Neural crest cell (in vitro differentiated cells): ENCODE measurements around the gene NCAN. TPM values are rescaled to one million over a fixed set of nuclear protein-coding genes. Genes with fewer than 3 reads are reported as not detected.

Experiments
- DNase-seq: peaks from one replicate; pipeline ENCODE4 v3.0.0; 2021; ENCODE audit warnings: low read depth, mixed read lengths, low spot score
- H3K27ac Mint-ChIP-seq: one replicate; pipeline ENCODE4 v1.8.0; 2021; ENCODE audit warnings: mild to moderate bottlenecking, mixed read lengths; ENCODE audit not compliant: unreplicated experiment
- H3K27me3 Mint-ChIP-seq: 2 replicates; pipeline ENCODE4 v1.8.0; 2021; ENCODE audit warnings: low read depth, mild to moderate bottlenecking, mixed read lengths
- H3K36me3 Mint-ChIP-seq: 2 replicates; pipeline ENCODE4 v1.8.0; 2021; ENCODE audit warnings: low read depth, mild to moderate bottlenecking, mixed read lengths
- H3K4me1 Mint-ChIP-seq: 2 replicates; pipeline ENCODE4 v1.8.0; 2021; ENCODE audit warnings: mixed read lengths
- H3K4me3 Mint-ChIP-seq: one replicate; pipeline ENCODE4 v1.8.0; 2021; ENCODE audit warnings: mild to moderate bottlenecking, mixed read lengths
- H3K9me3 Mint-ChIP-seq: 2 replicates; pipeline ENCODE4 v1.8.0; 2021; ENCODE audit warnings: mixed read lengths
- long read RNA-seq: library from polyadenylated mRNA; unstranded; transcript quantifications from one replicate; pipeline ENCODE4 v2.0.0, GENCODE V29; 2020
- total RNA-seq: library from RNA; stranded (reverse); gene quantifications from 2 replicates; pipeline ENCODE4 v1.2.1, GENCODE V29; 2021
- TF ChIP-seq, protein P1 (sequence below): fragments of 200-600 bp; sonication (generic); conservative IDR thresholded peaks from 2 replicates; pipeline ENCODE4 v1.5.0; 2021; ENCODE audit warnings: antibody characterized with exemption, mild to moderate bottlenecking

NCAN gene
- total RNA-seq = 12.3 and 13.8 TPM in 2 replicates
- long read RNA-seq, partial matches to known transcripts = 1 of 4 reads
- long read RNA-seq, other reads (novel, unspliced or antisense) = 3 of 4 reads

DNA sequence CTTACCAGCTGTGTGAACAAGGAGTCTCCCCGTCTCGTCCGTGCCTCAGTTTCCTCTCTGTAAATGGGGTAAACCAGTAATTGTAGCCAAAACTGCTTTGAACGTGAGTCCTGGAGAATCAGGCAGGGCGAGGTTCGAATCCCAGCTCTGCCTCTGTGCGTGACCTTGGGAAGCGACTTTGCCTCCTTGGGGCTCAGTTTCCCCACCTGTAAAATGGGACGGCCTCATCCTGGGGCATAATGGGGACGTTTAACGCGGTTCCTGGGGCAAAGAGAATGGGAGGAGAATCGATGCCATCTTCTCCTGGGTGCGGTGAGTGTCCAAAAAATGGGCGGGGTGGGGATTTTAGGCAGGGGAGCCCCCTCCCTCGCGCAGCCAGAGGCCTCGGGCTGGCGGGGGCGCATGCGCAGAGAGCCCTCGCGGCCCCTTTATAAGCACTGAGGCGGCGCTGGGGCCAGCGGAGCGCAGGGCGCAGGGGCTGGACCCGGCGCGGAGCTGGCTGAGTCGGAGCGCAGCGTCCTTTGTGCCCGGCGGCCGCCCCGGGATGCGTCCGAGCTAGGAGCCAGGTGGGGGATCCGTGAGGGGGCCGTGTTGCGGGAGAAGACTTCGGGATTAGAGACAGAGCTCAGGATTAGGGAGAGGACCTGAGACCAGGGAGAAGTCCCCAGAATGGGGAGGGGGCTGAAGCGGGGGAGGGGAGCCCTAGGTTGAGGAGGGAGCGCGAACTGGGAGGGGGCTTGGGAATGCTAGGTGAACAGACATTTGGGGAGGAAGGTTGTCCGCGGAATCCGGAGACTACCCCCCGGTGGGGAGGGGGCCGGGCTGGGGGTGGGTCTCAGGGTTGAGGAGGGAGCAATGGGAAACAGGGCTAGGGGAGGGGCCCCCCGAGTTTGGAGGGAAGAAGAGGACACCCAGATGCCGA, at the start of gene NCAN:
Gene NCAN (plus strand): TSS at position 460 of the 922 bp plus-strand sequence. CDS start 4,996 bp downstream, outside the sequence.
- H3K4me3 Mint-ChIP-seq = no peak within 1 kb of the TSS
- H3K36me3 Mint-ChIP-seq = no peaks in the 10 kb centered on the region
- no peak within 1 kb of the TSS for H3K27ac Mint-ChIP-seq
- TF ChIP-seq, protein P1, sequence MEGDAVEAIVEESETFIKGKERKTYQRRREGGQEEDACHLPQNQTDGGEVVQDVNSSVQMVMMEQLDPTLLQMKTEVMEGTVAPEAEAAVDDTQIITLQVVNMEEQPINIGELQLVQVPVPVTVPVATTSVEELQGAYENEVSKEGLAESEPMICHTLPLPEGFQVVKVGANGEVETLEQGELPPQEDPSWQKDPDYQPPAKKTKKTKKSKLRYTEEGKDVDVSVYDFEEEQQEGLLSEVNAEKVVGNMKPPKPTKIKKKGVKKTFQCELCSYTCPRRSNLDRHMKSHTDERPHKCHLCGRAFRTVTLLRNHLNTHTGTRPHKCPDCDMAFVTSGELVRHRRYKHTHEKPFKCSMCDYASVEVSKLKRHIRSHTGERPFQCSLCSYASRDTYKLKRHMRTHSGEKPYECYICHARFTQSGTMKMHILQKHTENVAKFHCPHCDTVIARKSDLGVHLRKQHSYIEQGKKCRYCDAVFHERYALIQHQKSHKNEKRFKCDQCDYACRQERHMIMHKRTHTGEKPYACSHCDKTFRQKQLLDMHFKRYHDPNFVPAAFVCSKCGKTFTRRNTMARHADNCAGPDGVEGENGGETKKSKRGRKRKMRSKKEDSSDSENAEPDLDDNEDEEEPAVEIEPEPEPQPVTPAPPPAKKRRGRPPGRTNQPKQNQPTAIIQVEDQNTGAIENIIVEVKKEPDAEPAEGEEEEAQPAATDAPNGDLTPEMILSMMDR = no peak
- peaks cover 79% of the 10 kb centered on the region for H3K27me3 Mint-ChIP-seq
- H3K4me1 Mint-ChIP-seq = peaks cover 20% of the 10 kb centered on the region
- DNase-seq = peak; percentile 46
- H3K9me3 Mint-ChIP-seq = no peaks in the 10 kb centered on the region

DNA sequence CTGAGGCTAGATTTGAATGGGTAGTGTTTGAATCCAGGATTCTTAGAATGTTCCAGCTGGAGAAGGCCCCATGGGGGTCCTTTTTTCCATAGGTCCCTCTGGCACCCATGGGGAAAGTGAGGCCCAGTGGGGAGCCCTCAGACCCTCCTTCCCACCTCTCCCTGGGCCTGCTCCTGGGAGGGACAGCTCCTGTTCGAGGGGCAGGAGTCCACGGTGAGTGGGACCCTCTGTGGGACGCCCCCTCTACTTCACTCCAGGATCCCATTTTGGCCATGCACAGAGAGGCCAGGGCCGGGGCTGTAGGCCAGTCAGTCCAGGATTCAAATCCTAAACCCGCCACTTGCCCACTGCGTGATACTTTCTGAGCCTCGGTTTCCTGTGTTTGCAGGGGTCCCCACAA, 49.3 kb upstream of the NCAN start:
- TF ChIP-seq, protein P1 = no peak
- Mint-ChIP-seq H3K4me1 (no peaks in the 10 kb centered on the region), H3K36me3 (no peaks in the 10 kb centered on the region), H3K27me3 (no peaks in the 10 kb centered on the region), H3K9me3 (no peaks in the 10 kb centered on the region), H3K4me3 (no peak overlapping the region), H3K27ac (no peak overlapping the region)
- no peak for DNase-seq

DNA sequence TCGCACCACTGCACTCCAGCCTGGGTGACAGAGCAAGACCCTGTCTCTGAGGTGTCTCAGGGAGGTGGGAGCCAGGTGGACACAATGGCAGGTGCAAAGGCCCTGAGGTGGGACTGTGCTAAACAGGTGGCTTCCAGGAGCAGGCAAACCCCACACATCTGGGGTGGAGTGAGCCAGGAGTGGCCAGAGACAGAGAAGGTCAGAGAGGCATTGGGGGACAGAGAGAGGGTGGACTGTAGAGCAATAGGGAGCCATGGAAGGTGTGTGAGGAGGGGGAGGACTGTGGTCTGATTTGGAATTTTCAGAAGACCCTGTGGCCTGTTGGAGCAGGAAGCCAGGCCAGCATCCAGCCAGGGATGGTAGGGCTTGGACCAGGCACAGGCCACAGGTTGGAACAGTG, 46.4 kb upstream of the NCAN start:
- H3K9me3 Mint-ChIP-seq = no peaks in the 10 kb centered on the region
- DNase-seq = no peak
- H3K4me3 Mint-ChIP-seq = no peak overlapping the region
- no peak overlapping the region for H3K27ac Mint-ChIP-seq
- H3K4me1 Mint-ChIP-seq = peaks cover 9% of the 10 kb centered on the region
- TF ChIP-seq, protein P1 = no peak
- H3K27me3 Mint-ChIP-seq = peaks cover 12% of the 10 kb centered on the region
- no peaks in the 10 kb centered on the region for H3K36me3 Mint-ChIP-seq

DNA sequence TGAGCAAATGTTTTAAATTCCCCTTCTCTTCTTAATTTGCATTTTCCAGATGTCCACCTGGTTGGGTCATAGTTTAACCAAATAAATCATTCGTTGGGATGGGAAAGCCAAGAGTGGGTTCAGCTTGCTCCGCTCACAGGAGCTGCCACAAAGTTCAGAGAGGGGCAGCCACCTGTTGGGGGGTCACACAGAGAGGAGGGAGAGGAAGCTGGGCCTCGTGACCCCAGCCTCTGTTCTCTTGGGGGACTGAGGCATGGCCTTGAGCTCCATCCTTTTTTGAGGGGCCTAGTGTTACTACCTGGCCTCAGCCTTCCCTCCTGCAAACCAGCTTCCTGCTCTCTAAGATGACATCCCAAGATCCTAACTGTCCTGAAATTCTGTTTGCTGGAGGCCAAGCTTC, 44.1 kb upstream of the NCAN start:
- H3K36me3 Mint-ChIP-seq = no peaks in the 10 kb centered on the region
- no peak overlapping the region for H3K27ac Mint-ChIP-seq
- H3K4me3 Mint-ChIP-seq = no peak overlapping the region
- peaks cover 22% of the 10 kb centered on the region for H3K27me3 Mint-ChIP-seq
- no peaks in the 10 kb centered on the region for H3K9me3 Mint-ChIP-seq
- TF ChIP-seq, protein P1 = no peak
- no peak for DNase-seq
- peaks cover 17% of the 10 kb centered on the region for H3K4me1 Mint-ChIP-seq

DNA sequence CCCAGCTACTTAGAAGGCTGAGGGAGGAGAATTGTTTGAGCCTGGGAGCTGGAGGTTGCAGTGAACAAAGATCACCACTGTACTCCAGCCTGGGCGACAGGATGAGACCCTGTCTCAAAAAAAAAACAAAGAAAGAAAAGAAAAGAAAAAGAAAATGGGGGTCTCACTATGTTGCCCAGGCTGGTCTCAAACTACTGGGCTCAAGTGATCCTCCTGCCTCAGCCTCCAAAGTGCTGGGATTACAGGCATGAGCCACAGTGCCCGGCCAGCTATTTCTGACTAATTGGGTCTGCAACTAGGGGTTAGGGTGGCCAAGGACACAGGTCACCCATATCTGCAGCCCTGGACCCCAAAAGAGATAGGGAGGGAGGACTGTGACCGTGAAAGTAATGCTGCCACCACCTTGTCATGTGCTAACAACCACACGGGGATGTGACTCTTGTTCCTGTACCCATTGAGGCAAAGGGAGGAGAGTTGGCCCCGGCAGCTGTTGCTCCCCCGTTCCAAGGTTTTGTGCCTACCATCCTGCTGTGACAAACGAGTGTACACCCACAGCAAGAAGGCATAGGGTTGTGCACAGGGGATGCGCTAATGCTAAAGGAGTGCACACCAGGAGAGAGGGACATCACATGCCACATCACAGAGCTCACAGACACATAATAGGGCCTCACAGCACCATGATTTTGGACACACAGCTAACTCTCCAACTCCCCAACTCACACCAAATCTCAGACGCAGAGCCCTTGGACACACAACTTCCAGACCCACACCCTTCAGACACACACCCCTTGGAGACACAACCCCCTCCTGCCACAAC, 42.3 kb upstream of the NCAN start:
- Mint-ChIP-seq H3K36me3 (no peaks in the 10 kb centered on the region), H3K9me3 (no peaks in the 10 kb centered on the region), H3K27ac (no peak overlapping the region), H3K4me1 (peaks cover 17% of the 10 kb centered on the region), H3K4me3 (peak overlapping the region; percentile 62), H3K27me3 (peaks cover 22% of the 10 kb centered on the region)
- no peak for DNase-seq
- TF ChIP-seq, protein P1 = no peak
